GM12878 (cell line): Measurements from ENCODE around the gene RUNX3. TPM values are rescaled to one million over a fixed set of nuclear protein-coding genes. Genes with fewer than 3 reads are reported as not detected.

Source experiments
- BCL11A ChIP-seq: IDR thresholded peaks from 2 replicates; pipeline ENCODE4 v1.6.1; 2011; ENCODE audit warnings: low read depth, low read length
- BCL3 ChIP-seq: IDR thresholded peaks from 2 replicates; pipeline ENCODE4 v1.6.1; 2011; ENCODE audit warnings: borderline replicate concordance, low read depth, mild to moderate bottlenecking, moderate library complexity, low read length; ENCODE audit not compliant: insufficient read depth, poor library complexity, severe bottlenecking
- EED ChIP-seq: sonication (generic); IDR thresholded peaks from 2 replicates; pipeline ENCODE4 v1.6.1; 2016; ENCODE audit warnings: antibody characterized with exemption, low read depth
- EGR1 ChIP-seq, 2 experiments: IDR thresholded peaks; 1 replicate in 1 of 2; 2 replicates in 1 of 2; pipeline ENCODE4 v1.6.1; 2011 to 2012; ENCODE audit warnings: low read depth in 2 of 2, low read length in 2 of 2, borderline replicate concordance in 1 of 2, mild to moderate bottlenecking in 1 of 2, moderate library complexity in 1 of 2
- EZH2 ChIP-seq: IDR thresholded peaks from 2 replicates; pipeline ENCODE4 v1.6.1; 2012; ENCODE audit warnings: low read depth, mild to moderate bottlenecking, control low read depth, inconsistent platforms, low read length, borderline replicate concordance; ENCODE audit not compliant: control insufficient read depth
- FOXK2 ChIP-seq: fragments of 450-650 bp; IDR thresholded peaks from 2 replicates; pipeline ENCODE4 v1.6.1; 2017; ENCODE audit warnings: mild to moderate bottlenecking, moderate library complexity
- GABPA ChIP-seq: IDR thresholded peaks from 2 replicates; pipeline ENCODE4 v1.6.1; 2014; ENCODE audit warnings: antibody characterized with exemption, low read depth, mild to moderate bottlenecking, inconsistent platforms
- HDAC2 ChIP-seq: fragments of 200-600 bp; sonication (generic); IDR thresholded peaks from 2 replicates; pipeline ENCODE4 v1.6.1; 2017
- JUND ChIP-seq: IDR thresholded peaks from 2 replicates; pipeline ENCODE4 v1.6.1; 2012; ENCODE audit warnings: low read depth, mild to moderate bottlenecking, low read length, improper control_type of control experiment, moderate library complexity
- KAT2A ChIP-seq: conservative IDR thresholded peaks from 2 replicates; pipeline ENCODE4 v1.6.1; 2011; ENCODE audit warnings: low read depth, low read length; ENCODE audit not compliant: control insufficient read depth
- NR2F1 ChIP-seq: fragments of 450-650 bp; conservative IDR thresholded peaks from 2 replicates; pipeline ENCODE4 v1.6.1; 2017; ENCODE audit warnings: mild to moderate bottlenecking
- PBX3 ChIP-seq: IDR thresholded peaks from 2 replicates; pipeline ENCODE4 v1.6.1; 2011; ENCODE audit warnings: mild to moderate bottlenecking, low read depth, low read length, moderate library complexity; ENCODE audit not compliant: insufficient replicate concordance
- PKNOX1 ChIP-seq: fragments of 450-650 bp; IDR thresholded peaks from 2 replicates; pipeline ENCODE4 v1.6.1; 2016; ENCODE audit warnings: mild to moderate bottlenecking
- POU2F2 ChIP-seq: IDR thresholded peaks from 3 replicates; pipeline ENCODE4 v1.6.1; 2011; ENCODE audit warnings: low read depth, mild to moderate bottlenecking, low read length, borderline replicate concordance
- SREBF1 ChIP-seq: IDR thresholded peaks from 2 replicates; pipeline ENCODE4 v1.6.1; 2012; ENCODE audit warnings: mild to moderate bottlenecking, low read length
- TCF7 ChIP-seq: IDR thresholded peaks from 2 replicates; pipeline ENCODE4 v1.6.1; 2014; ENCODE audit warnings: antibody characterized with exemption, borderline replicate concordance
- YY1 ChIP-seq: IDR thresholded peaks from 2 replicates; pipeline ENCODE4 v1.6.1; 2011; ENCODE audit warnings: low read depth, mild to moderate bottlenecking, low read length
- polyA plus RNA-seq, 11 experiments: library from polyadenylated mRNA; depleted of rRNA in 4 of 11; unstranded in 6 of 11; stranded (reverse) in 5 of 11; fragments of >200 nt; fragmentation: Nextera tagmentation in 4 of 11; fragmentation: Illumina TruSeq in 1 of 11; extraction: Ambion mirVana in 4 of 11; extraction: Trizol in 1 of 11; gene quantifications; 1 replicate in 1 of 11; 2 replicates in 10 of 11; pipeline versions ENCODE4 v1.2.1 to v1.2.3, GENCODE V29; 2011 to 2016; ENCODE audit warnings: inconsistent platforms in 2 of 11, missing spikeins in 2 of 11, low read depth in 1 of 11
- total RNA-seq, 4 experiments: library from RNA; depleted of rRNA in 3 of 4; stranded (reverse); fragments of >200 nt in 3 of 4; fragmentation: Illumina TruSeq in 1 of 4; extraction: Trizol in 1 of 4; gene quantifications; 2 replicates each; pipeline versions ENCODE4 v1.2.1 to v1.2.3, GENCODE V29; 2013 to 2021
- TF ChIP-seq, protein P1 (sequence below): fragments of 450-650 bp; formaldehyde crosslinking; IDR thresholded peaks from 2 replicates; pipeline ENCODE4 v1.4.0; 2022; ENCODE audit warnings: mild to moderate bottlenecking, moderate library complexity
- TF ChIP-seq, protein P2 (sequence below): fragments of 450-650 bp; IDR thresholded peaks from 2 replicates; pipeline ENCODE4 v1.6.1; 2017; ENCODE audit warnings: mild to moderate bottlenecking, moderate library complexity

Gene RUNX3
- total and polyA plus RNA-seq, 10 of the 15 experiments (the other 5 are each of a cell fraction or from before 2014, with no cell fraction given) = 19.0 to 151 (median 31.4) TPM

- TF ChIP-seq POU2F2 (no peak; the same call in 2 of the 3 replicates), BCL3 (no peak), NR2F1 (0 out of 2 replicates have a peak, but pooled peaks have one; percentile 37), PBX3 (no peak), JUND (no peak), GABPA (no peak), EED (peak; percentile 44), FOXK2 (no peak), PKNOX1 (no peak), KAT2A (no peak), SREBF1 (no peak), BCL11A (no peak), EZH2 (no peak), HDAC2 (no peak), TCF7 (no peak), EGR1 (IDR thresholded peaks at IDR 0.05; ENCODE audit: borderline replicate concordance in 1 of 2, low read depth in 2 of 2, low read length in 2 of 2) (peak in 1 of 2 experiments; percentile 27; a peak in 1 of 3 replicates), YY1 (0 out of 2 replicates have a peak, but pooled peaks have one; percentile 9)
- TF ChIP-seq, protein P1, sequence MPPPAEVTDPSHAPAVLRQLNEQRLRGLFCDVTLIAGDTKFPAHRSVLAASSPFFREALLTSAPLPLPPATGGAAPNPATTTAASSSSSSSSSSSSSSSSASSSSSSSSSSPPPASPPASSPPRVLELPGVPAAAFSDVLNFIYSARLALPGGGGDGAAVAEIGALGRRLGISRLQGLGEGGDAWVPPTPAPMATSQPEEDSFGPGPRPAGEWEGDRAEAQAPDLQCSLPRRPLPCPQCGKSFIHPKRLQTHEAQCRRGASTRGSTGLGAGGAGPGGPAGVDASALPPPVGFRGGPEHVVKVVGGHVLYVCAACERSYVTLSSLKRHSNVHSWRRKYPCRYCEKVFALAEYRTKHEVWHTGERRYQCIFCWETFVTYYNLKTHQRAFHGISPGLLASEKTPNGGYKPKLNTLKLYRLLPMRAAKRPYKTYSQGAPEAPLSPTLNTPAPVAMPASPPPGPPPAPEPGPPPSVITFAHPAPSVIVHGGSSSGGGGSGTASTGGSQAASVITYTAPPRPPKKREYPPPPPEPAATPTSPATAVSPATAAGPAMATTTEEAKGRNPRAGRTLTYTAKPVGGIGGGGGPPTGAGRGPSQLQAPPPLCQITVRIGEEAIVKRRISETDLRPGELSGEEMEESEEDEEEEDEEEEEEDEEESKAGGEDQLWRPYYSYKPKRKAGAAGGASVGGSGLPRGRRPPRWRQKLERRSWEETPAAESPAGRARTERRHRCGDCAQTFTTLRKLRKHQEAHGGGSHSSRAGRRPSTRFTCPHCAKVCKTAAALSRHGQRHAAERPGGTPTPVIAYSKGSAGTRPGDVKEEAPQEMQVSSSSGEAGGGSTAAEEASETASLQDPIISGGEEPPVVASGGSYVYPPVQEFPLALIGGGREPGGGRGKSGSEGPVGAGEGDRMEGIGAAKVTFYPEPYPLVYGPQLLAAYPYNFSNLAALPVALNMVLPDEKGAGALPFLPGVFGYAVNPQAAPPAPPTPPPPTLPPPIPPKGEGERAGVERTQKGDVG (CRISPR knock-in tag) = no peak
- TF ChIP-seq, protein P2, sequence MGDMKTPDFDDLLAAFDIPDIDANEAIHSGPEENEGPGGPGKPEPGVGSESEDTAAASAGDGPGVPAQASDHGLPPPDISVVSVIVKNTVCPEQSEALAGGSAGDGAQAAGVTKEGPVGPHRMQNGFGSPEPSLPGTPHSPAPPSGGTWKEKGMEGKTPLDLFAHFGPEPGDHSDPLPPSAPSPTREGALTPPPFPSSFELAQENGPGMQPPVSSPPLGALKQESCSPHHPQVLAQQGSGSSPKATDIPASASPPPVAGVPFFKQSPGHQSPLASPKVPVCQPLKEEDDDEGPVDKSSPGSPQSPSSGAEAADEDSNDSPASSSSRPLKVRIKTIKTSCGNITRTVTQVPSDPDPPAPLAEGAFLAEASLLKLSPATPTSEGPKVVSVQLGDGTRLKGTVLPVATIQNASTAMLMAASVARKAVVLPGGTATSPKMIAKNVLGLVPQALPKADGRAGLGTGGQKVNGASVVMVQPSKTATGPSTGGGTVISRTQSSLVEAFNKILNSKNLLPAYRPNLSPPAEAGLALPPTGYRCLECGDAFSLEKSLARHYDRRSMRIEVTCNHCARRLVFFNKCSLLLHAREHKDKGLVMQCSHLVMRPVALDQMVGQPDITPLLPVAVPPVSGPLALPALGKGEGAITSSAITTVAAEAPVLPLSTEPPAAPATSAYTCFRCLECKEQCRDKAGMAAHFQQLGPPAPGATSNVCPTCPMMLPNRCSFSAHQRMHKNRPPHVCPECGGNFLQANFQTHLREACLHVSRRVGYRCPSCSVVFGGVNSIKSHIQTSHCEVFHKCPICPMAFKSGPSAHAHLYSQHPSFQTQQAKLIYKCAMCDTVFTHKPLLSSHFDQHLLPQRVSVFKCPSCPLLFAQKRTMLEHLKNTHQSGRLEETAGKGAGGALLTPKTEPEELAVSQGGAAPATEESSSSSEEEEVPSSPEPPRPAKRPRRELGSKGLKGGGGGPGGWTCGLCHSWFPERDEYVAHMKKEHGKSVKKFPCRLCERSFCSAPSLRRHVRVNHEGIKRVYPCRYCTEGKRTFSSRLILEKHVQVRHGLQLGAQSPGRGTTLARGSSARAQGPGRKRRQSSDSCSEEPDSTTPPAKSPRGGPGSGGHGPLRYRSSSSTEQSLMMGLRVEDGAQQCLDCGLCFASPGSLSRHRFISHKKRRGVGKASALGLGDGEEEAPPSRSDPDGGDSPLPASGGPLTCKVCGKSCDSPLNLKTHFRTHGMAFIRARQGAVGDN = no peak
Observed at GRCh38 chr1:24928689-24929397, 1.2 kb downstream of the RUNX3 start (continued).
